ENCODE measurements around the gene CDKN2B-AS1.

DNA sequence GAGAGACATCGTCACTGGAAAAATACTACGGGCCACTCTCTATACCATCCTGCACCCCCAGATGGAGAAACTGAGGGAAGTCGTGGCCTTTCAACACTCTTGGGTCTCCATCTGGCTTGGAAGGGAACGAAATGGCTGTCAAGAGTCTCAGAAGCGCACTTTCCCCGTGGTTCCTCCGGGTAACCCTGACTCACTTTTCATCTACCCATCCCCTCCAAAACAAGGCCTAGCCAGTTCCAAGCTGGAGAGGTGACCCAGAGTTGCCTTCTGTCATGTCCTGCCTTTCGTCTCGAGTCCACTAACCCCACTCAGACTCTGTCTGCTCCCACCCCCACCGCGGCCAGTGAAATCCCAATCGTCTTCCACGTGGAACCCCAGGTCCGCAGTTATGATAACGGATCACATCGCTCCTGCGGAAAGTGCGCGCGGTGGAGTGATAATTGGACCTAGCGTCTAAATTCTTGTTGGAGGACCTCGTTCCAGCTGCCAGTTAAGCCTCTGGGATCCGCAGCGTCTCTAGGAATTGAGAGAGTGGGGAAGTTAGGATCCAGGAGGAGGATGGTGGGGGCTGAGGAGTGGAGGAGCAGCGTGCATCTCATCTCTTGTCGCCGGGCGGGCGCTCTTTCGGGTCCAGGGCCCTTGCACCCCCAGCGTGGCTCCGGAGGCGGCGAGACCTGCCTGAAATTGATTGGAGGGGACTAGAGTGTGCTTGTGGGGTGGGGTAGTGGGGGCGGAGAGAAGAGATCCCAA, 5.0 kb upstream of the CDKN2B-AS1 start:
- TF ChIP-seq CTCF (IDR thresholded peaks at IDR 0.05; ENCODE audit: insufficient read depth, low read length, poor library complexity, severe bottlenecking) (no peak), EZH2phosphoT487 (conservative IDR thresholded peaks at IDR 0.05; ENCODE audit: low read length) (no peak)

Data from SU-DHL-6 (cell line).